B cell (primary cell): ENCODE results near the gene FRMPD4. TPM values are rescaled to one million over a fixed set of nuclear protein-coding genes. Genes with fewer than 3 reads are reported as not detected.

Experiments used
- ATAC-seq: fragments of 200-7000 bp; cut with Tn5 transposase; one replicate; pipeline ENCODE4 v1.10.0; 2021; ENCODE audit warnings: low read depth, mild to moderate bottlenecking, moderate number of reproducible peaks, moderate library complexity
- CTCF ChIA-PET: fragments of 350-600 bp; sonication (Branson Sonifier 250); formaldehyde crosslinking; loops from one replicate; lab custom pipeline; 2021; ENCODE audit warnings: antibody characterized with exemption, inconsistent platforms; lab: Charles Lee
- POLR2A ChIA-PET: fragments of 350-600 bp; sonication (Branson Sonifier 250); formaldehyde crosslinking; loops from one replicate; lab custom pipeline; 2021; ENCODE audit warnings: antibody characterized with exemption; lab: Charles Lee
- DNase-seq: peaks from one replicate; pipeline ENCODE4 v3.0.0; 2013
- H2AFZ ChIP-seq: 2 replicates; pipeline ENCODE4 v1.6.1; 2012; ENCODE audit warnings: mild to moderate bottlenecking, low read depth, low read length; ENCODE audit not compliant: insufficient read depth, poor library complexity, severe bottlenecking
- H3K27ac ChIP-seq, 2 donors: 1 replicate in 1 of 2; 2 replicates in 1 of 2; pipeline ENCODE4 v1.5.1; 2012 to 2013; ENCODE audit warnings: low read length in 2 of 2, mild to moderate bottlenecking in 2 of 2, moderate library complexity in 1 of 2
- H3K27me3 ChIP-seq, 4 experiments: fragments of 200-600 bp in 1 of 4; sonication (generic) in 1 of 4; replicated peaks in 1 of 4; 1 replicate in 2 of 4; 2 replicates in 2 of 4; pipeline versions ENCODE4 v1.6.1 to v1.7.0; 2013 to 2016; ENCODE audit warnings: low read length in 3 of 4, mild to moderate bottlenecking in 2 of 4, mixed read lengths in 1 of 4, moderate library complexity in 1 of 4; ENCODE audit not compliant: insufficient read depth in 4 of 4, control insufficient read depth in 3 of 4; ENCODE audit errors: control extremely low read depth in 1 of 4
- H3K36me3 ChIP-seq, 2 experiments: replicated peaks in 1 of 2; 1 replicate in 1 of 2; 2 replicates in 1 of 2; pipeline versions ENCODE4 v1.6.1 to v1.7.1; 2013; ENCODE audit warnings: low read length in 1 of 2; ENCODE audit not compliant: insufficient read depth in 2 of 2, control insufficient read depth in 1 of 2; ENCODE audit errors: control extremely low read depth in 1 of 2, extremely low read depth in 1 of 2
- H3K4me1 ChIP-seq, 2 donors: fragments of 200-600 bp in 1 of 2; sonication (generic) in 1 of 2; 1 replicate in 1 of 2; 2 replicates in 1 of 2; pipeline versions ENCODE4 v1.5.1 to v1.6.1; 2013 to 2017; ENCODE audit warnings: low read length in 2 of 2; ENCODE audit not compliant: control insufficient read depth in 2 of 2, insufficient read depth in 2 of 2
- H3K4me2 ChIP-seq: replicated peaks from 2 replicates; pipeline ENCODE3; 2012; ENCODE audit warnings: mild to moderate bottlenecking, low read depth, low read length; ENCODE audit not compliant: poor library complexity, severe bottlenecking
- H3K4me3 ChIP-seq, 5 experiments: fragments of 200-600 bp in 1 of 5; sonication (generic) in 1 of 5; 1 replicate in 3 of 5; 2 replicates in 2 of 5; pipeline versions ENCODE4 v1.5.1 to v1.7.0; 2011 to 2016; ENCODE audit warnings: low read length in 4 of 5, mild to moderate bottlenecking in 4 of 5, low read depth in 2 of 5, control low read depth in 1 of 5, moderate library complexity in 1 of 5; ENCODE audit not compliant: insufficient read depth in 1 of 5; ENCODE audit errors: control extremely low read depth in 1 of 5, extremely low read depth in 1 of 5
- H3K79me2 ChIP-seq: fragments of 200-600 bp; sonication (generic); one replicate; pipeline ENCODE4 v1.6.0; 2016; ENCODE audit warnings: low read length; ENCODE audit not compliant: control insufficient read depth, insufficient read depth
- H3K9ac ChIP-seq: fragments of 200-600 bp; sonication (generic); 2 replicates; pipeline ENCODE4 v1.6.1; 2017; ENCODE audit warnings: mild to moderate bottlenecking, low read length, moderate library complexity
- H3K9me3 ChIP-seq, 3 donors: one replicate each; pipeline versions ENCODE4 v1.6.1 to v1.7.1; 2013; ENCODE audit warnings: low read length in 2 of 3; ENCODE audit not compliant: control insufficient read depth in 2 of 3, insufficient read depth in 1 of 3; ENCODE audit errors: control extremely low read depth in 1 of 3
- H4K20me1 ChIP-seq: 2 replicates; pipeline ENCODE4 v1.6.0; 2012; ENCODE audit warnings: mild to moderate bottlenecking, low read length; ENCODE audit not compliant: insufficient read depth, control insufficient read depth, poor library complexity, severe bottlenecking
- H3K27ac Mint-ChIP-seq: one replicate; pipeline ENCODE4 v1.8.0; 2021; ENCODE audit warnings: mixed read lengths
- H3K27me3 Mint-ChIP-seq: one replicate; pipeline ENCODE4 v1.8.0; 2021; ENCODE audit warnings: mixed read lengths
- H3K4me1 Mint-ChIP-seq: one replicate; pipeline ENCODE4 v1.8.0; 2021; ENCODE audit warnings: mixed read lengths
- H3K4me3 Mint-ChIP-seq: one replicate; pipeline ENCODE4 v1.8.0; 2021; ENCODE audit warnings: mixed read lengths
- H3K9me3 Mint-ChIP-seq: one replicate; pipeline ENCODE4 v1.8.0; 2022; ENCODE audit warnings: mixed read lengths; ENCODE audit not compliant: insufficient read depth
- EZH2 ChIP-seq: IDR thresholded peaks from 2 replicates; pipeline ENCODE4 v1.6.1; 2012; ENCODE audit warnings: borderline replicate concordance, low read depth, mild to moderate bottlenecking, moderate library complexity, low read length; ENCODE audit not compliant: insufficient read depth, poor library complexity, severe bottlenecking
- WGBS: methylation state at CpG from one replicate; pipeline ENCODE4 v1.1.5; 2013; ENCODE audit warnings: missing lambda C conversion rate; ENCODE audit not compliant: insufficient coverage; 5-methylcytosine and 5-hydroxymethylcytosine counted together
- intact Hi-C: fragments of 100-400 bp; cut with micrococcal nuclease; formaldehyde crosslinking; loops from one replicate; pipeline ENCODE4 v1.10.0; 2022
- polyA plus RNA-seq: library from polyadenylated mRNA; depleted of rRNA; stranded (reverse); fragments of >200 nt; gene quantifications from 2 replicates; pipeline ENCODE4 v1.2.3, GENCODE V29; 2012
- total RNA-seq, 2 donors: library from RNA; stranded (reverse); fragments of 120-200 nt in 1 of 2; gene quantifications; 1 replicate in 1 of 2; 2 replicates in 1 of 2; pipeline versions ENCODE4 v1.2.3 to v1.2.4, GENCODE V29; 2013 to 2022
- TF ChIP-seq, protein P1 (sequence below): fragments of 200-600 bp; IDR thresholded peaks from one replicate; pipeline ENCODE4 v1.8.0; 2022; ENCODE audit warnings: antibody characterized with exemption, mild to moderate bottlenecking

The FRMPD4 gene
- total and polyA plus RNA-seq, 2 donors (not counting 1 experiment from before 2014, with no cell fraction given) = not detected

GRCh38 chrX:12339921-12340320 lies 201.6 kb downstream of the FRMPD4 start:
- ATAC-seq (no peak), DNase-seq (no peak)
- no peaks in the 10 kb centered on the region for H3K9me3 ChIP-seq
- Mint-ChIP-seq H3K27me3 (peaks cover 7% of the 10 kb centered on the region), H3K9me3 (no peaks in the 10 kb centered on the region), H3K27ac (no peak overlapping the region), H3K4me3 (no peak overlapping the region), H3K4me1 (no peaks in the 10 kb centered on the region)
- no peaks in the 10 kb centered on the region for H3K79me2 ChIP-seq
- H2AFZ ChIP-seq = no peak overlapping the region
- TF ChIP-seq, protein P1, sequence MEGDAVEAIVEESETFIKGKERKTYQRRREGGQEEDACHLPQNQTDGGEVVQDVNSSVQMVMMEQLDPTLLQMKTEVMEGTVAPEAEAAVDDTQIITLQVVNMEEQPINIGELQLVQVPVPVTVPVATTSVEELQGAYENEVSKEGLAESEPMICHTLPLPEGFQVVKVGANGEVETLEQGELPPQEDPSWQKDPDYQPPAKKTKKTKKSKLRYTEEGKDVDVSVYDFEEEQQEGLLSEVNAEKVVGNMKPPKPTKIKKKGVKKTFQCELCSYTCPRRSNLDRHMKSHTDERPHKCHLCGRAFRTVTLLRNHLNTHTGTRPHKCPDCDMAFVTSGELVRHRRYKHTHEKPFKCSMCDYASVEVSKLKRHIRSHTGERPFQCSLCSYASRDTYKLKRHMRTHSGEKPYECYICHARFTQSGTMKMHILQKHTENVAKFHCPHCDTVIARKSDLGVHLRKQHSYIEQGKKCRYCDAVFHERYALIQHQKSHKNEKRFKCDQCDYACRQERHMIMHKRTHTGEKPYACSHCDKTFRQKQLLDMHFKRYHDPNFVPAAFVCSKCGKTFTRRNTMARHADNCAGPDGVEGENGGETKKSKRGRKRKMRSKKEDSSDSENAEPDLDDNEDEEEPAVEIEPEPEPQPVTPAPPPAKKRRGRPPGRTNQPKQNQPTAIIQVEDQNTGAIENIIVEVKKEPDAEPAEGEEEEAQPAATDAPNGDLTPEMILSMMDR = no peak
- no peak for TF ChIP-seq EZH2
- no peaks in the 10 kb centered on the region for H3K27me3 ChIP-seq
- H3K36me3 ChIP-seq = no peaks in the 10 kb centered on the region
- no peak overlapping the region for H3K9ac ChIP-seq
- ChIA-PET CTCF (no interaction called here), POLR2A (no interaction called here)
- no peaks in the 10 kb centered on the region for H4K20me1 ChIP-seq
- no peak overlapping the region for H3K4me3 ChIP-seq
- intact Hi-C loops = no loop called here
- no peak overlapping the region for H3K4me2 ChIP-seq
- 20% methylated on average over 1 of the region's 2 CpGs for WGBS
- H3K27ac ChIP-seq = no peak overlapping the region
- no peaks in the 10 kb centered on the region for H3K4me1 ChIP-seq

DNA sequence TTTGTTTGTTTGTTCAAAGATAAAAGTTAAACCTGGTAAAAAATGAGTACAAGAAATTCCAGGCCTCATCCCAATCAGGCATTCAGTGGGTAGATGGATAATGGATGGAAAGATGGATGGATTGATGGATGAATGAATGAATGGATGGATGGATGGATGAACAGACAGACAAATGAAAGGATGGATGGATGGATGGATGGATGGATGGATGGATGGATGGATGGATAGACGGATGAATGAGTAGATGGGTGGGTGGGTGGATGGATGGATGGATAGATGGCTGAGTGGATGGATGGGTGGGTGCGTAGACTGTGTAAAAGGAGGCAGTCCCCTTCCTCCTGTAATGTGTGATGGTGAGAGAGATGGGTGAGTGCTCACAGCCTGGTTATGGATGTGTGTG lies 206.7 kb downstream of the FRMPD4 start:
- TF ChIP-seq, protein P1 = no peak
- TF ChIP-seq EZH2 = no peak
- no peaks in the 10 kb centered on the region for H3K9me3 ChIP-seq
- DNase-seq (no peak), ATAC-seq (no peak)
- Mint-ChIP-seq H3K4me1 (no peaks in the 10 kb centered on the region), H3K4me3 (no peak overlapping the region), H3K27me3 (peaks cover 7% of the 10 kb centered on the region), H3K9me3 (no peaks in the 10 kb centered on the region), H3K27ac (no peak overlapping the region)
- H3K79me2 ChIP-seq = no peaks in the 10 kb centered on the region
- ChIA-PET POLR2A (no interaction called here), CTCF (no interaction called here)
- H4K20me1 ChIP-seq = no peaks in the 10 kb centered on the region
- no peak overlapping the region for H3K4me2 ChIP-seq
- peaks cover 0 to 4% (median 0%) of the 10 kb centered on the region in 4 experiments for H3K27me3 ChIP-seq
- no peak overlapping the region for H3K4me3 ChIP-seq
- no peak overlapping the region for H2AFZ ChIP-seq
- H3K36me3 ChIP-seq = no peaks in the 10 kb centered on the region
- H3K9ac ChIP-seq = no peak overlapping the region
- H3K27ac ChIP-seq = no peak overlapping the region
- intact Hi-C loops = no loop called here
- no peaks in the 10 kb centered on the region for H3K4me1 ChIP-seq
- WGBS = 100% methylated on average over 1 of the region's 2 CpGs
